GM12878 (cell line): ENCODE results near the gene PPP1R14B. TPM values are rescaled to one million over a fixed set of nuclear protein-coding genes. Genes with fewer than 3 reads are reported as not detected.

Experiments used
- CHD1 ChIP-seq: IDR thresholded peaks from 2 replicates; pipeline ENCODE4 v1.6.1; 2012; ENCODE audit warnings: low read depth, low read length, improper control_type of control experiment
- FOXK2 ChIP-seq: fragments of 450-650 bp; IDR thresholded peaks from 2 replicates; pipeline ENCODE4 v1.6.1; 2017; ENCODE audit warnings: mild to moderate bottlenecking, moderate library complexity
- HDAC2 ChIP-seq: fragments of 200-600 bp; sonication (generic); IDR thresholded peaks from 2 replicates; pipeline ENCODE4 v1.6.1; 2017
- IKZF1 ChIP-seq: fragments of 450-650 bp; conservative IDR thresholded peaks from 2 replicates; pipeline ENCODE4 v1.6.1; 2017; ENCODE audit warnings: antibody characterized with exemption, mild to moderate bottlenecking
- NFYA ChIP-seq: IDR thresholded peaks from 2 replicates; pipeline ENCODE4 v1.6.1; 2011; ENCODE audit warnings: low read depth, mild to moderate bottlenecking, low read length, improper control_type of control experiment, borderline replicate concordance
- RAD21 ChIP-seq: IDR thresholded peaks from 2 replicates; pipeline ENCODE4 v1.6.1; 2011; ENCODE audit warnings: mild to moderate bottlenecking, low read depth, low read length, moderate library complexity; ENCODE audit not compliant: insufficient read depth
- SIN3A ChIP-seq: IDR thresholded peaks from 2 replicates; pipeline ENCODE4 v1.6.1; 2012; ENCODE audit warnings: low read depth, low read length, improper control_type of control experiment
- SMAD5 ChIP-seq: IDR thresholded peaks from 2 replicates; pipeline ENCODE4 v1.6.1; 2016; ENCODE audit warnings: antibody characterized with exemption, low read depth
- ZNF24 ChIP-seq: fragments of 450-650 bp; IDR thresholded peaks from 2 replicates; pipeline ENCODE4 v1.6.1; 2017; ENCODE audit warnings: antibody characterized with exemption, mild to moderate bottlenecking
- ZSCAN29 ChIP-seq: fragments of 450-650 bp; IDR thresholded peaks from 2 replicates; pipeline ENCODE4 v1.6.1; 2017; ENCODE audit warnings: mild to moderate bottlenecking, moderate library complexity
- polyA plus RNA-seq, 11 experiments: library from polyadenylated mRNA; depleted of rRNA in 4 of 11; unstranded in 6 of 11; stranded (reverse) in 5 of 11; fragments of >200 nt; fragmentation: Nextera tagmentation in 4 of 11; fragmentation: Illumina TruSeq in 1 of 11; extraction: Ambion mirVana in 4 of 11; extraction: Trizol in 1 of 11; gene quantifications; 1 replicate in 1 of 11; 2 replicates in 10 of 11; pipeline versions ENCODE4 v1.2.1 to v1.2.3, GENCODE V29; 2011 to 2016; ENCODE audit warnings: inconsistent platforms in 2 of 11, missing spikeins in 2 of 11, low read depth in 1 of 11
- total RNA-seq, 4 experiments: library from RNA; depleted of rRNA in 3 of 4; stranded (reverse); fragments of >200 nt in 3 of 4; fragmentation: Illumina TruSeq in 1 of 4; extraction: Trizol in 1 of 4; gene quantifications; 2 replicates each; pipeline versions ENCODE4 v1.2.1 to v1.2.3, GENCODE V29; 2013 to 2021
- TF ChIP-seq, protein P1 (sequence below): fragments of 150-350 bp; IDR thresholded peaks from 2 replicates; pipeline ENCODE4 v1.6.1; 2014; ENCODE audit warnings: mild to moderate bottlenecking, low read depth, low read length
- TF ChIP-seq, protein P2 (sequence below): fragments of 450-650 bp; formaldehyde crosslinking; IDR thresholded peaks from 2 replicates; pipeline ENCODE4 v1.5.0; 2022; ENCODE audit warnings: mild to moderate bottlenecking, missing genetic modification characterization
- TF ChIP-seq, protein P3 (sequence below): fragments of 150-350 bp; IDR thresholded peaks from 2 replicates; pipeline ENCODE4 v1.6.1; 2016; ENCODE audit warnings: low read depth, low read length
- TF ChIP-seq, protein P4 (sequence below): IDR thresholded peaks from 2 replicates; pipeline ENCODE4 v1.6.1; 2012; ENCODE audit warnings: low read length, inconsistent platforms
- TF ChIP-seq, protein P5 (sequence below): IDR thresholded peaks from 2 replicates; pipeline ENCODE4 v1.6.1; 2011; ENCODE audit warnings: mild to moderate bottlenecking, low read depth, low read length, moderate library complexity; ENCODE audit not compliant: insufficient replicate concordance
- TF ChIP-seq, protein P6 (sequence below): IDR thresholded peaks from 2 replicates; pipeline ENCODE4 v1.6.1; 2011; ENCODE audit warnings: borderline replicate concordance, low read depth, mild to moderate bottlenecking, moderate library complexity, mixed read lengths, low read length; ENCODE audit not compliant: insufficient read depth; ENCODE audit errors: extremely low read length

The PPP1R14B gene
- total and polyA plus RNA-seq, 10 of the 15 experiments (the other 5 are each of a cell fraction or from before 2014, with no cell fraction given): 8.4 to 283 (median 124) TPM

DNA sequence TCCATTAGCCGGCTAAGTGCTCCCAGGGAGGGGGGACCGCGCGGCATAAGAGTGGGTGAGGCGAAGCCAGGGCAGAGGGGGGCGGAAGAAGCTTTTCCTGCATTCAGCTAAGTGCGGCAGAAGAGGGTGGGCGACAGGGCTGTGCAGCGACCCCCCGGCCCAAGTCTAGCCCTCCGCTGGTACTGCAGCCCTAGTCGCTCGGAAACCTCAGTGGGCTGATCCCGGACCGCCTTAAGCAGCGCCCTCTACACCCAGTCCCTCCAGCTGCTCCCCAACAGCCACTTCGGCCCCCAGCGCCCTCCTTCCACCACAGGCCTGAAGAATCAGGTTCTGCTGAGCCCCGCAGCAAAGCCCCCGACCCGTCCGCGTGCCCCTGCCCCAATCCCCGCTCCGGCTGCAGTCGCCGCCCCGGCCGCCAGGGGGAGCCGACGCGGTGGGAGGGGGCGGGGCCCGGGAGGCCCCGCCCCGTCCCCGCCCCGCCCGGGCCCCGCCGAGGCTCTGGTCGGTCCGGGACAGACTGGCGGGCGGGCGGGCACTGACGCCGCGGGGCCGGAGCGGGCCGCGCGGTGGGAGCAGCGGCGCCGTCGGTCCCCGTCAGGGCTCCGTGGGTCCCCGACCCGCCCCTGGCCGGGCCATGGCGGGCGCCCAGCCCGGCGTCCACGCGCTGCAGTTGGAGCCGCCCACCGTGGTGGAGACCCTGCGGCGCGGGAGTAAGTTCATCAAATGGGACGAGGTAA, 4.4 kb upstream of the PPP1R14B start, which contains the start of gene PLCB3 (continued):
- TF ChIP-seq, protein P1, sequence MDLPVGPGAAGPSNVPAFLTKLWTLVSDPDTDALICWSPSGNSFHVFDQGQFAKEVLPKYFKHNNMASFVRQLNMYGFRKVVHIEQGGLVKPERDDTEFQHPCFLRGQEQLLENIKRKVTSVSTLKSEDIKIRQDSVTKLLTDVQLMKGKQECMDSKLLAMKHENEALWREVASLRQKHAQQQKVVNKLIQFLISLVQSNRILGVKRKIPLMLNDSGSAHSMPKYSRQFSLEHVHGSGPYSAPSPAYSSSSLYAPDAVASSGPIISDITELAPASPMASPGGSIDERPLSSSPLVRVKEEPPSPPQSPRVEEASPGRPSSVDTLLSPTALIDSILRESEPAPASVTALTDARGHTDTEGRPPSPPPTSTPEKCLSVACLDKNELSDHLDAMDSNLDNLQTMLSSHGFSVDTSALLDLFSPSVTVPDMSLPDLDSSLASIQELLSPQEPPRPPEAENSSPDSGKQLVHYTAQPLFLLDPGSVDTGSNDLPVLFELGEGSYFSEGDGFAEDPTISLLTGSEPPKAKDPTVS: no peak
- TF ChIP-seq ZSCAN29: no peak
- no peak for TF ChIP-seq FOXK2
- no peak for TF ChIP-seq SMAD5
- TF ChIP-seq CHD1: no peak
- TF ChIP-seq ZNF24: no peak
- TF ChIP-seq, protein P2, sequence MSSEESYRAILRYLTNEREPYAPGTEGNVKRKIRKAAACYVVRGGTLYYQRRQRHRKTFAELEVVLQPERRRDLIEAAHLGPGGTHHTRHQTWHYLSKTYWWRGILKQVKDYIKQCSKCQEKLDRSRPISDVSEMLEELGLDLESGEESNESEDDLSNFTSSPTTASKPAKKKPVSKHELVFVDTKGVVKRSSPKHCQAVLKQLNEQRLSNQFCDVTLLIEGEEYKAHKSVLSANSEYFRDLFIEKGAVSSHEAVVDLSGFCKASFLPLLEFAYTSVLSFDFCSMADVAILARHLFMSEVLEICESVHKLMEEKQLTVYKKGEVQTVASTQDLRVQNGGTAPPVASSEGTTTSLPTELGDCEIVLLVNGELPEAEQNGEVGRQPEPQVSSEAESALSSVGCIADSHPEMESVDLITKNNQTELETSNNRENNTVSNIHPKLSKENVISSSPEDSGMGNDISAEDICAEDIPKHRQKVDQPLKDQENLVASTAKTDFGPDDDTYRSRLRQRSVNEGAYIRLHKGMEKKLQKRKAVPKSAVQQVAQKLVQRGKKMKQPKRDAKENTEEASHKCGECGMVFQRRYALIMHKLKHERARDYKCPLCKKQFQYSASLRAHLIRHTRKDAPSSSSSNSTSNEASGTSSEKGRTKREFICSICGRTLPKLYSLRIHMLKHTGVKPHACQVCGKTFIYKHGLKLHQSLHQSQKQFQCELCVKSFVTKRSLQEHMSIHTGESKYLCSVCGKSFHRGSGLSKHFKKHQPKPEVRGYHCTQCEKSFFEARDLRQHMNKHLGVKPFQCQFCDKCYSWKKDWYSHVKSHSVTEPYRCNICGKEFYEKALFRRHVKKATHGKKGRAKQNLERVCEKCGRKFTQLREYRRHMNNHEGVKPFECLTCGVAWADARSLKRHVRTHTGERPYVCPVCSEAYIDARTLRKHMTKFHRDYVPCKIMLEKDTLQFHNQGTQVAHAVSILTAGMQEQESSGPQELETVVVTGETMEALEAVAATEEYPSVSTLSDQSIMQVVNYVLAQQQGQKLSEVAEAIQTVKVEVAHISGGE (CRISPR knock-in tag): no peak
- TF ChIP-seq, protein P3, sequence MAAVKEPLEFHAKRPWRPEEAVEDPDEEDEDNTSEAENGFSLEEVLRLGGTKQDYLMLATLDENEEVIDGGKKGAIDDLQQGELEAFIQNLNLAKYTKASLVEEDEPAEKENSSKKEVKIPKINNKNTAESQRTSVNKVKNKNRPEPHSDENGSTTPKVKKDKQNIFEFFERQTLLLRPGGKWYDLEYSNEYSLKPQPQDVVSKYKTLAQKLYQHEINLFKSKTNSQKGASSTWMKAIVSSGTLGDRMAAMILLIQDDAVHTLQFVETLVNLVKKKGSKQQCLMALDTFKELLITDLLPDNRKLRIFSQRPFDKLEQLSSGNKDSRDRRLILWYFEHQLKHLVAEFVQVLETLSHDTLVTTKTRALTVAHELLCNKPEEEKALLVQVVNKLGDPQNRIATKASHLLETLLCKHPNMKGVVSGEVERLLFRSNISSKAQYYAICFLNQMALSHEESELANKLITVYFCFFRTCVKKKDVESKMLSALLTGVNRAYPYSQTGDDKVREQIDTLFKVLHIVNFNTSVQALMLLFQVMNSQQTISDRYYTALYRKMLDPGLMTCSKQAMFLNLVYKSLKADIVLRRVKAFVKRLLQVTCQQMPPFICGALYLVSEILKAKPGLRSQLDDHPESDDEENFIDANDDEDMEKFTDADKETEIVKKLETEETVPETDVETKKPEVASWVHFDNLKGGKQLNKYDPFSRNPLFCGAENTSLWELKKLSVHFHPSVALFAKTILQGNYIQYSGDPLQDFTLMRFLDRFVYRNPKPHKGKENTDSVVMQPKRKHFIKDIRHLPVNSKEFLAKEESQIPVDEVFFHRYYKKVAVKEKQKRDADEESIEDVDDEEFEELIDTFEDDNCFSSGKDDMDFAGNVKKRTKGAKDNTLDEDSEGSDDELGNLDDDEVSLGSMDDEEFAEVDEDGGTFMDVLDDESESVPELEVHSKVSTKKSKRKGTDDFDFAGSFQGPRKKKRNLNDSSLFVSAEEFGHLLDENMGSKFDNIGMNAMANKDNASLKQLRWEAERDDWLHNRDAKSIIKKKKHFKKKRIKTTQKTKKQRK: no peak
- TF ChIP-seq, protein P4, sequence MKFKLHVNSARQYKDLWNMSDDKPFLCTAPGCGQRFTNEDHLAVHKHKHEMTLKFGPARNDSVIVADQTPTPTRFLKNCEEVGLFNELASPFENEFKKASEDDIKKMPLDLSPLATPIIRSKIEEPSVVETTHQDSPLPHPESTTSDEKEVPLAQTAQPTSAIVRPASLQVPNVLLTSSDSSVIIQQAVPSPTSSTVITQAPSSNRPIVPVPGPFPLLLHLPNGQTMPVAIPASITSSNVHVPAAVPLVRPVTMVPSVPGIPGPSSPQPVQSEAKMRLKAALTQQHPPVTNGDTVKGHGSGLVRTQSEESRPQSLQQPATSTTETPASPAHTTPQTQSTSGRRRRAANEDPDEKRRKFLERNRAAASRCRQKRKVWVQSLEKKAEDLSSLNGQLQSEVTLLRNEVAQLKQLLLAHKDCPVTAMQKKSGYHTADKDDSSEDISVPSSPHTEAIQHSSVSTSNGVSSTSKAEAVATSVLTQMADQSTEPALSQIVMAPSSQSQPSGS: no peak
- TF ChIP-seq, protein P5, sequence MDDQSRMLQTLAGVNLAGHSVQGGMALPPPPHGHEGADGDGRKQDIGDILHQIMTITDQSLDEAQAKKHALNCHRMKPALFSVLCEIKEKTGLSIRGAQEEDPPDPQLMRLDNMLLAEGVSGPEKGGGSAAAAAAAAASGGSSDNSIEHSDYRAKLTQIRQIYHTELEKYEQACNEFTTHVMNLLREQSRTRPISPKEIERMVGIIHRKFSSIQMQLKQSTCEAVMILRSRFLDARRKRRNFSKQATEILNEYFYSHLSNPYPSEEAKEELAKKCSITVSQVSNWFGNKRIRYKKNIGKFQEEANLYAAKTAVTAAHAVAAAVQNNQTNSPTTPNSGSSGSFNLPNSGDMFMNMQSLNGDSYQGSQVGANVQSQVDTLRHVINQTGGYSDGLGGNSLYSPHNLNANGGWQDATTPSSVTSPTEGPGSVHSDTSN: no peak
- TF ChIP-seq IKZF1: peak; percentile 29
- TF ChIP-seq, protein P6, sequence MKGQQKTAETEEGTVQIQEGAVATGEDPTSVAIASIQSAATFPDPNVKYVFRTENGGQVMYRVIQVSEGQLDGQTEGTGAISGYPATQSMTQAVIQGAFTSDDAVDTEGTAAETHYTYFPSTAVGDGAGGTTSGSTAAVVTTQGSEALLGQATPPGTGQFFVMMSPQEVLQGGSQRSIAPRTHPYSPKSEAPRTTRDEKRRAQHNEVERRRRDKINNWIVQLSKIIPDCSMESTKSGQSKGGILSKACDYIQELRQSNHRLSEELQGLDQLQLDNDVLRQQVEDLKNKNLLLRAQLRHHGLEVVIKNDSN: no peak
- TF ChIP-seq SIN3A: peak; percentile 26; the same call in 1 of the 2 replicates
- TF ChIP-seq RAD21: peak; percentile 29
- no peak for TF ChIP-seq HDAC2
- TF ChIP-seq NFYA: no peak
